IMR-90 (cell line): ENCODE results near the gene PRR20D. TPM values are rescaled to one million over a fixed set of nuclear protein-coding genes. Genes with fewer than 3 reads are reported as not detected.

Experiments used
- ATAC-seq: fragments of 200-7000 bp; cut with Tn5 transposase; 2 replicates; pipeline ENCODE4 v1.9.1; 2020; ENCODE audit warnings: low read depth, mild to moderate bottlenecking, moderate library complexity
- BruUV-seq: library from RNA; stranded (reverse); fragments of 400-500 nt; replicated peaks from 2 replicates; lab custom pipeline; 2021; lab: Mats Ljungman, UMichigan
- CTCF ChIA-PET: fragments of 300-600 bp; formaldehyde crosslinking; extraction: SDS; loops from one replicate; lab custom pipeline; 2021; ENCODE audit warnings: antibody characterized with exemption; lab: Yijun Ruan, JAX
- POLR2A ChIA-PET: fragments of 300-600 bp; sonication (Branson Sonifier 250); formaldehyde crosslinking; loops from one replicate; lab custom pipeline; 2022; ENCODE audit warnings: antibody characterized with exemption; ENCODE audit not compliant: unreplicated experiment; lab: Charles Lee
- DNase-seq: peaks from one replicate; pipeline ENCODE4 v3.0.0; 2013
- H2AFZ ChIP-seq: replicated peaks from 2 replicates; pipeline ENCODE3; 2013; ENCODE audit warnings: low read length, mild to moderate bottlenecking; ENCODE audit not compliant: poor library complexity
- H2AK5ac ChIP-seq: 2 replicates; pipeline ENCODE4 v1.6.1; 2013; ENCODE audit warnings: low read depth, low read length, inconsistent platforms
- H2AK9ac ChIP-seq: replicated peaks from 2 replicates; pipeline ENCODE3; 2013; ENCODE audit warnings: mild to moderate bottlenecking, low read depth, low read length, moderate library complexity; ENCODE audit not compliant: poor library complexity
- H2BK120ac ChIP-seq: 2 replicates; pipeline ENCODE4 v1.6.1; 2013; ENCODE audit warnings: low read depth, low read length, inconsistent platforms
- H2BK15ac ChIP-seq: 3 replicates; pipeline ENCODE4 v1.6.1; 2013; ENCODE audit warnings: low read depth, low read length, inconsistent platforms
- H2BK20ac ChIP-seq: 2 replicates; pipeline ENCODE4 v1.6.1; 2013; ENCODE audit warnings: low read depth, mild to moderate bottlenecking, inconsistent platforms, low read length, moderate library complexity
- H2BK5ac ChIP-seq: 2 replicates; pipeline ENCODE4 v1.6.1; 2013; ENCODE audit warnings: mild to moderate bottlenecking, low read depth, low read length, inconsistent platforms; ENCODE audit not compliant: poor library complexity, severe bottlenecking
- H3K14ac ChIP-seq: replicated peaks from 2 replicates; pipeline ENCODE4 v1.6.1; 2013; ENCODE audit warnings: low read depth, low read length, inconsistent platforms
- H3K18ac ChIP-seq: 2 replicates; pipeline ENCODE4 v1.6.1; 2013; ENCODE audit warnings: low read depth, low read length, control low read depth
- H3K23ac ChIP-seq: 2 replicates; pipeline ENCODE4 v1.6.1; 2013; ENCODE audit warnings: low read depth, low read length, inconsistent platforms
- H3K27ac ChIP-seq: 2 replicates; pipeline ENCODE4 v1.5.1; 2013; ENCODE audit warnings: mild to moderate bottlenecking, control low read depth, low read length; ENCODE audit not compliant: insufficient read depth
- H3K27me3 ChIP-seq: 2 replicates; pipeline ENCODE4 v1.6.1; 2013; ENCODE audit warnings: low read length; ENCODE audit not compliant: control insufficient read depth, insufficient read depth
- H3K36me3 ChIP-seq: 2 replicates; pipeline ENCODE4 v1.6.1; 2013; ENCODE audit warnings: low read length, mixed read lengths; ENCODE audit not compliant: control insufficient read depth, insufficient read depth
- H3K4ac ChIP-seq: 2 replicates; pipeline ENCODE4 v1.6.1; 2013; ENCODE audit warnings: low read depth, low read length, inconsistent platforms
- H3K4me1 ChIP-seq: 2 replicates; pipeline ENCODE4 v1.6.1; 2013; ENCODE audit warnings: low read length, mixed read lengths; ENCODE audit not compliant: control insufficient read depth, insufficient read depth
- H3K4me2 ChIP-seq: 2 replicates; pipeline ENCODE4 v1.6.1; 2013; ENCODE audit warnings: low read depth, mild to moderate bottlenecking, control low read depth, low read length, moderate library complexity
- H3K4me3 ChIP-seq: 2 replicates; pipeline ENCODE4 v1.5.1; 2013; ENCODE audit warnings: low read depth, mild to moderate bottlenecking, control low read depth, low read length, moderate library complexity; ENCODE audit not compliant: insufficient read depth
- H3K56ac ChIP-seq: 2 replicates; pipeline ENCODE4 v1.6.1; 2013; ENCODE audit warnings: low read length, inconsistent platforms; ENCODE audit not compliant: insufficient read depth; ENCODE audit errors: extremely low read depth
- H3K79me1 ChIP-seq, 2 experiments: 2 replicates each; pipeline ENCODE4 v1.6.1; 2013; ENCODE audit warnings: low read length in 2 of 2, inconsistent platforms in 1 of 2, low read depth in 1 of 2
- H3K9ac ChIP-seq: 2 replicates; pipeline ENCODE4 v1.6.1; 2013; ENCODE audit warnings: low read depth, low read length, control low read depth
- H3K9me1 ChIP-seq: 2 replicates; pipeline ENCODE4 v1.6.1; 2013; ENCODE audit warnings: low read length, inconsistent platforms; ENCODE audit not compliant: insufficient read depth
- H3K9me3 ChIP-seq: 2 replicates; pipeline ENCODE4 v1.6.1; 2013; ENCODE audit warnings: low read length; ENCODE audit not compliant: control insufficient read depth, insufficient read depth
- H4K20me1 ChIP-seq: 2 replicates; pipeline ENCODE4 v1.6.1; 2013; ENCODE audit warnings: low read length, inconsistent platforms; ENCODE audit not compliant: insufficient read depth
- H4K5ac ChIP-seq: 2 replicates; pipeline ENCODE4 v1.6.1; 2013; ENCODE audit warnings: mild to moderate bottlenecking, low read depth, low read length, control low read depth
- H4K8ac ChIP-seq, 2 experiments: 2 replicates each; pipeline ENCODE4 v1.6.1; 2013; ENCODE audit warnings: low read depth in 2 of 2, low read length in 2 of 2, control low read depth in 1 of 2, inconsistent platforms in 1 of 2
- H4K91ac ChIP-seq: 2 replicates; pipeline ENCODE4 v1.6.1; 2013; ENCODE audit warnings: low read depth, low read length, inconsistent platforms; ENCODE audit not compliant: insufficient read depth
- BHLHE40 ChIP-seq: fragments of 150-350 bp; IDR thresholded peaks from 2 replicates; pipeline ENCODE4 v1.6.1; 2016; ENCODE audit warnings: mild to moderate bottlenecking, low read depth, low read length
- CEBPB ChIP-seq: IDR thresholded peaks from 2 replicates; pipeline ENCODE4 v1.6.1; 2012; ENCODE audit warnings: low read depth, low read length, improper control_type of control experiment
- CHD1 ChIP-seq: IDR thresholded peaks from 2 replicates; pipeline ENCODE4 v1.6.1; 2012; ENCODE audit warnings: low read depth, low read length, improper control_type of control experiment
- CTCF ChIP-seq: conservative IDR thresholded peaks from 2 replicates; pipeline ENCODE4 v1.5.1; 2012; ENCODE audit warnings: mild to moderate bottlenecking, low read depth, low read length, improper control_type of control experiment
- ELK1 ChIP-seq: fragments of 150-350 bp; IDR thresholded peaks from 2 replicates; pipeline ENCODE4 v1.6.1; 2016; ENCODE audit warnings: low read depth, mild to moderate bottlenecking, low read length, moderate library complexity, borderline replicate concordance
- FOS ChIP-seq: fragments of 150-350 bp; IDR thresholded peaks from 2 replicates; pipeline ENCODE4 v1.6.1; 2016; ENCODE audit warnings: low read depth, low read length
- MAFK ChIP-seq: IDR thresholded peaks from 2 replicates; pipeline ENCODE4 v1.6.1; 2012; ENCODE audit warnings: low read depth, low read length, improper control_type of control experiment
- NFE2L2 ChIP-seq: fragments of 150-350 bp; IDR thresholded peaks from 2 replicates; pipeline ENCODE4 v1.6.1; 2016; ENCODE audit warnings: low read depth, mild to moderate bottlenecking, low read length
- RAD21 ChIP-seq: IDR thresholded peaks from 2 replicates; pipeline ENCODE4 v1.6.1; 2012; ENCODE audit warnings: low read length, improper control_type of control experiment
- RCOR1 ChIP-seq: IDR thresholded peaks from 2 replicates; pipeline ENCODE4 v1.6.1; 2012; ENCODE audit warnings: mild to moderate bottlenecking, low read length, improper control_type of control experiment; ENCODE audit not compliant: insufficient replicate concordance
- SMC3 ChIP-seq: fragments of 150-350 bp; IDR thresholded peaks from 2 replicates; pipeline ENCODE4 v1.6.1; 2016; ENCODE audit warnings: low read depth, mild to moderate bottlenecking, antibody characterized with exemption, low read length, moderate library complexity
- WGBS, 2 experiments: methylation state at CpG; one replicate each; pipeline versions ENCODE4 v1.1.5 to v1.1.7; 2013; ENCODE audit warnings: missing lambda C conversion rate in 2 of 2; ENCODE audit not compliant: insufficient read length in 1 of 2; ENCODE audit errors: extremely low coverage in 2 of 2; 5-methylcytosine and 5-hydroxymethylcytosine counted together
- dilution Hi-C: fragments of 300-500 bp; cut with HindIII; formaldehyde crosslinking; loops from one replicate; pipeline ENCODE4 v1.14.3; 2018; ENCODE audit warnings: low sequenced_read_pairs; ENCODE audit not compliant: unreplicated experiment
- in situ Hi-C: fragments of 300-500 bp; cut with MboI; formaldehyde crosslinking; loops from 3 replicates; pipeline ENCODE4 v1.14.3; 2019; ENCODE audit warnings: low sequenced_read_pairs, inconsistent platforms, mixed read lengths
- intact Hi-C: fragments of 100-400 bp; cut with micrococcal nuclease; formaldehyde crosslinking; loops from 2 replicates; pipeline ENCODE4 v1.10.0; 2022
- polyA plus RNA-seq, 3 experiments: library from polyadenylated mRNA; depleted of rRNA; stranded (reverse); fragments of >200 nt; gene quantifications; 2 replicates each; pipeline ENCODE4 v1.2.3, GENCODE V29; 2012; ENCODE audit warnings: low replicate concordance in 1 of 3
- total RNA-seq: library from RNA; depleted of rRNA; stranded (reverse); fragments of >200 nt; gene quantifications from 2 replicates; pipeline ENCODE4 v1.2.3, GENCODE V29; 2012
- TF ChIP-seq, protein P1 (sequence below): fragments of 150-350 bp; IDR thresholded peaks from 2 replicates; pipeline ENCODE4 v1.6.1; 2017; ENCODE audit warnings: mild to moderate bottlenecking, antibody characterized with exemption, low read length, low read depth

PRR20D gene
- total and polyA plus RNA-seq, 2 of the 4 experiments (the other 2 are of a cell fraction), result not detected

DNA sequence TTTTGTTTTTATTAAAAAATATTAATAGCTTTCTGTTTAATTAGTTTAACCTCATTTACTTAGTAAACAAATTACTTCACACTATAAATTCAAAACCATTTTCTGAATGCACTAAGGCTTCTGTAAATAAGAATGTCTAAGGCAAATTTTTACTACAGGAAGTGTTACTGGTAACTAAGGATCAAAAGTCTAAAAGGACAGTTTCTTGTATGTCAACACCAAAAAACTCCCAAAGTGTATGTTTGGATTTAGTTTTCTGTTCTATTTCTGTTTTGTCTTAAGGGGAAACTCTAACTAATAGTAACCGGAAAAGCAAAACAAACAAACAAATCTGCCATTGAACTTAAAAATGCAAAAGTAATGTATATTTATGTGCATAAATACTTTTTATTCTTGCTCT, 31.2 kb downstream of the PRR20D start:
- H3K9me1 ChIP-seq, result no peaks in the 10 kb centered on the region
- ATAC-seq (no peak), DNase-seq (no peak)
- no peaks in the 10 kb centered on the region for H3K4me1 ChIP-seq
- POLR2A ChIA-PET, result no interaction called here
- H3K36me3 ChIP-seq, result no peaks in the 10 kb centered on the region
- no peak overlapping the region for H3K27ac ChIP-seq
- no peaks in the 10 kb centered on the region for H4K20me1 ChIP-seq
- no peak overlapping the region for H2BK120ac ChIP-seq
- no TSS peak for BruUV-seq
- CTCF ChIA-PET, result no interaction called here
- no peak overlapping the region for H3K4me3 ChIP-seq
- no peak overlapping the region for H4K5ac ChIP-seq
- H3K14ac ChIP-seq, result no peak overlapping the region
- H2BK5ac ChIP-seq, result no peak overlapping the region
- no peak overlapping the region for H3K56ac ChIP-seq
- no peak overlapping the region for H3K4me2 ChIP-seq
- TF ChIP-seq FOS, result no peak
- TF ChIP-seq RAD21, result no peak
- no peak for TF ChIP-seq ELK1
- TF ChIP-seq, protein P1, sequence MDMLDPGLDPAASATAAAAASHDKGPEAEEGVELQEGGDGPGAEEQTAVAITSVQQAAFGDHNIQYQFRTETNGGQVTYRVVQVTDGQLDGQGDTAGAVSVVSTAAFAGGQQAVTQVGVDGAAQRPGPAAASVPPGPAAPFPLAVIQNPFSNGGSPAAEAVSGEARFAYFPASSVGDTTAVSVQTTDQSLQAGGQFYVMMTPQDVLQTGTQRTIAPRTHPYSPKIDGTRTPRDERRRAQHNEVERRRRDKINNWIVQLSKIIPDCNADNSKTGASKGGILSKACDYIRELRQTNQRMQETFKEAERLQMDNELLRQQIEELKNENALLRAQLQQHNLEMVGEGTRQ, result no peak
- TF ChIP-seq CEBPB, result no peak
- TF ChIP-seq SMC3, result no peak
- no peak for TF ChIP-seq BHLHE40
- TF ChIP-seq CHD1, result no peak
- TF ChIP-seq CTCF, result no peak
- no peak for TF ChIP-seq MAFK
- TF ChIP-seq RCOR1, result no peak
- no peak for TF ChIP-seq NFE2L2
- dilution Hi-C loops (no loop called here), in situ Hi-C loops (no loop called here), intact Hi-C loops (no loop called here)
- no peaks in the 10 kb centered on the region for H3K79me1 ChIP-seq
- no peak overlapping the region for H2AK5ac ChIP-seq
- no peaks in the 10 kb centered on the region for H3K9me3 ChIP-seq
- no CpG with 5 or more reads among the region's 1 CpG for WGBS, 2 experiments
- H4K91ac ChIP-seq, result no peak overlapping the region
- H3K23ac ChIP-seq, result no peak overlapping the region
- H2AFZ ChIP-seq, result no peak overlapping the region
- H3K27me3 ChIP-seq, result no peaks in the 10 kb centered on the region
- no peak overlapping the region for H3K4ac ChIP-seq
- no peak overlapping the region for H2AK9ac ChIP-seq
- no peak overlapping the region for H2BK20ac ChIP-seq
- H2BK15ac ChIP-seq, result no peak overlapping the region
- no peak overlapping the region for H3K9ac ChIP-seq
- H4K8ac ChIP-seq, result no peak overlapping the region
- H3K18ac ChIP-seq, result no peak overlapping the region
